Activated CD4-positive, alpha-beta T cell treated with anti-CD3 and anti-CD28 coated beads for 4 hours (primary cell): ENCODE data around the gene IL23R.

Experiments used
- DNase-seq, 2 donors: peaks; one replicate each; pipeline ENCODE4 v3.0.0-alpha.2; 2020

IL23R gene

GRCh38 chr1:67150931-67151330 is 15.3 kb upstream of the IL23R start:
- DNase-seq: no peak

GRCh38 chr1:67158401-67158800 is 7.9 kb upstream of the IL23R start:
- DNase-seq: no peak

GRCh38 chr1:67159233-67159632 is 7.0 kb upstream of the IL23R start:
- DNase-seq: no peak

- peak; percentile 23 to 28 for DNase-seq
Observed at GRCh38 chr1:67162954-67163353, 3.3 kb upstream of the IL23R start.

GRCh38 chr1:67165468-67166041 is 699 bp upstream of the IL23R start:
- DNase-seq: no peak

- no peak for DNase-seq
Observed at GRCh38 chr1:67169496-67169895, 3.2 kb downstream of the IL23R start.

- no peak for DNase-seq
Observed at GRCh38 chr1:67169932-67170331, 3.7 kb downstream of the IL23R start.

GRCh38 chr1:67170751-67171573 is 4.7 kb downstream of the IL23R start:
- DNase-seq: no peak

GRCh38 chr1:67171574-67171955 is 5.3 kb downstream of the IL23R start:
- DNase-seq: no peak

GRCh38 chr1:67171978-67172377 is 5.7 kb downstream of the IL23R start:
- DNase-seq: no peak

- no peak for DNase-seq
Observed at GRCh38 chr1:67173988-67174387, 7.7 kb downstream of the IL23R start.

GRCh38 chr1:67174716-67175284 is 8.5 kb downstream of the IL23R start:
- no peak for DNase-seq

- no peak for DNase-seq
Observed at GRCh38 chr1:67175530-67176087, 9.4 kb downstream of the IL23R start.

GRCh38 chr1:67184838-67185421 is 18.7 kb downstream of the IL23R start:
- DNase-seq: no peak

- DNase-seq: no peak
Observed at GRCh38 chr1:67188137-67188536, 21.9 kb downstream of the IL23R start.

GRCh38 chr1:67189953-67190352 is 23.7 kb downstream of the IL23R start:
- no peak for DNase-seq

- DNase-seq: no peak
Observed at GRCh38 chr1:67190410-67190809, 24.2 kb downstream of the IL23R start.

GRCh38 chr1:67190942-67191341 is 24.7 kb downstream of the IL23R start:
- no peak for DNase-seq

- no peak for DNase-seq
Observed at GRCh38 chr1:67191668-67192520, 25.6 kb downstream of the IL23R start.

GRCh38 chr1:67192902-67193301 is 26.6 kb downstream of the IL23R start:
- no peak for DNase-seq

- no peak for DNase-seq
Observed at GRCh38 chr1:67193704-67194103, 27.4 kb downstream of the IL23R start.

- no peak for DNase-seq
Observed at GRCh38 chr1:67194209-67194863, 28.1 kb downstream of the IL23R start.
